Activated naive CD4-positive, alpha-beta T cell treated with anti-CD3 and anti-CD28 coated beads, Interleukin-2, amount 50 U/mL, for 16 hours (primary cell): ENCODE data around the gene MTHFD2.

Experiments
- DNase-seq: peaks from one replicate; pipeline ENCODE4 v3.0.0-alpha.2; 2020

The MTHFD2 gene

GRCh38 chr2:74232426-74232825 lies 34.0 kb downstream of the MTHFD2 start:
- DNase-seq, result no peak

- no peak for DNase-seq
Observed at GRCh38 chr2:74233648-74234047, 35.2 kb downstream of the MTHFD2 start.

- DNase-seq, result no peak
Observed at GRCh38 chr2:74235041-74235440, 36.6 kb downstream of the MTHFD2 start.

- DNase-seq, result no peak
Observed at GRCh38 chr2:74238879-74239278, 40.5 kb downstream of the MTHFD2 start.

- no peak for DNase-seq
Observed at GRCh38 chr2:74239346-74239745, 40.9 kb downstream of the MTHFD2 start.

GRCh38 chr2:74242354-74243071 lies 44.1 kb downstream of the MTHFD2 start:
- DNase-seq, result no peak

- no peak for DNase-seq
Observed at GRCh38 chr2:74244286-74244685, 45.9 kb downstream of the MTHFD2 start.

GRCh38 chr2:74246496-74247195 lies 48.2 kb downstream of the MTHFD2 start:
- no peak for DNase-seq

- no peak for DNase-seq
Observed at GRCh38 chr2:74249406-74250122, 51.1 kb downstream of the MTHFD2 start.

GRCh38 chr2:74250189-74250631 lies 51.8 kb downstream of the MTHFD2 start:
- DNase-seq, result peak; percentile 62

GRCh38 chr2:74252036-74252435 lies 53.6 kb downstream of the MTHFD2 start:
- no peak for DNase-seq

- DNase-seq, result no peak
Observed at GRCh38 chr2:74252862-74253261, 54.4 kb downstream of the MTHFD2 start.

GRCh38 chr2:74253306-74253970 lies 55.0 kb downstream of the MTHFD2 start:
- no peak for DNase-seq

- no peak for DNase-seq
Observed at GRCh38 chr2:74253971-74254310, 55.5 kb downstream of the MTHFD2 start.

- DNase-seq, result no peak
Observed at GRCh38 chr2:74255660-74256213, 57.3 kb downstream of the MTHFD2 start.

- no peak for DNase-seq
Observed at GRCh38 chr2:74259191-74259590, 60.8 kb downstream of the MTHFD2 start.

- DNase-seq, result no peak
Observed at GRCh38 chr2:74259733-74260132, 61.3 kb downstream of the MTHFD2 start.

- no peak for DNase-seq
Observed at GRCh38 chr2:74260495-74260894, 62.1 kb downstream of the MTHFD2 start.

GRCh38 chr2:74261204-74261864 lies 62.9 kb downstream of the MTHFD2 start:
- no peak for DNase-seq

GRCh38 chr2:74262681-74263080 lies 64.3 kb downstream of the MTHFD2 start:
- DNase-seq, result no peak

GRCh38 chr2:74264281-74264680 lies 65.9 kb downstream of the MTHFD2 start:
- no peak for DNase-seq

GRCh38 chr2:74267068-74267467 lies 68.7 kb downstream of the MTHFD2 start:
- peak; percentile 51 for DNase-seq
